Adipose tissue (tissue), 3 donors: ENCODE data around the gene GP1BA. TPM values are rescaled to one million over a fixed set of nuclear protein-coding genes. Genes with fewer than 3 reads are reported as not detected.

Experiments
- H3K27ac ChIP-seq: one replicate; pipeline ENCODE4 v1.5.1; 2013; ENCODE audit warnings: low read depth, low read length
- WGBS, 3 donors: extraction: QIAGEN DNeasy Blood & Tissue Kit; methylation state at CpG; one replicate each; pipeline ENCODE4 v1.1.7; 2013; 5-methylcytosine and 5-hydroxymethylcytosine counted together
- polyA plus RNA-seq, 3 donors: library from polyadenylated mRNA; stranded (reverse); fragments of 200-250 nt; gene quantifications; one replicate each; pipeline ENCODE4 v1.2.3, GENCODE V29; 2013
- donor health status: healthy with polysubstance abuse.
- donor health status: Bipolar disorder and iron deficiency.
- donor health status: healthy.

The GP1BA gene
- polyA plus RNA-seq, 3 donors, result 0.04 to 0.05 TPM; not detected in 1

GRCh38 chr17:4965311-4965986 is 33.4 kb downstream of the GP1BA start:
- H3K27ac ChIP-seq, result no peak overlapping the region
- 95 to 96% (median 95%) methylated on average over 15 of the region's 15 CpGs for WGBS, 3 donors

- 0% methylated on average over 42 of the region's 42 CpGs for WGBS, 3 donors
- H3K27ac ChIP-seq, result no peak overlapping the region
Observed at GRCh38 chr17:4966844-4967538, 34.9 kb downstream of the GP1BA start.

DNA sequence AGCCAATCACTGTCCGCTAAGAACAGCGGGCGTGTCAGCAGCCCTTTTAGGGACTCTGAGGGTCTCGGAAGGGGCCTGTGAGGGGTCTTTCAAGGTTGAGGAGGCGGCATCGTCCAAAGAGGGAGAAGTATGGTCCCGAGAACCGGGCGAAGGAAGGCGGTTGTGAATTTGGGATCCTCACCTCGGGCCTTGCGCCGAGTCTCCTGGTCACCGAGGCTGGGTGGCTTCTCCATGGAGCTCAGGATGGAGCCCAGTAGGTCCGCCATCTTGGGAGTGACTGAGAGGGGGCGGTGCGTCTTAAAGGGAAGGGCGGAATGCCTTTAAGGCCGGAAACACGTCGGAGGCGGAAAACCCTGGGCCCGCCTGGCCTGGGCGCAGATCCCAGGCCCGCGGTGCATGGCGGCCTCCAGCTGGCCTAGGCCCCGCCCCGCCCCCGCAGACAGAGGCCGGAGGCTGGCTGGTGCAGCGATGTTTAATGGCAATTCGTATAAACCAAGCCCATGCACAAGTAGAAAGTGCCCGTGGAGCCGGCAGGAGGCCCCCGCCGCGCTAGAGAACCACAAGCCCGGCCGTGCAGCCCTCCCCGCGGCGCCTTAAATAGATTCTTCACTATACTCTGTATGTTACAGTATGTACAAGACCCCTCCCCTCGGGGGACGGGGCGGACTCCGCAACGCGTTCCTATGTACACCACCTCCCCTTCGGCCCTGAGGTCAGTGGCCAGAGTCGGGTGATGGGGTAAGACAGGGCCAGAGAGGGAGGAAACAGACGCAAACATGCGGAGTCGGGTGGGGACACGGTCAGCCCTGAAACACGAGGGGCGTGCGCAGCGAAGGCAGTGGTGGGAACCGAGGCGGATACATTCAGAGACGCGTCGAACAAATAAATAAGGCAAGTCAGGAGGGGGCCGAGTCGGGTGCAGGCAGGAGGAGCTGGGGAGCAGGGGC is 35.7 kb downstream of the GP1BA start, which contains the start of gene SPAG7:
Gene SPAG7 (minus strand): TSS at position 279 of the 947 bp plus-strand sequence. CDS start 13 bp downstream, at position 266.
- no peak within 1 kb of the TSS for H3K27ac ChIP-seq
- 0 to 1% (median 1%) methylated on average over 66 of the region's 66 CpGs for WGBS, 3 donors

GRCh38 chr17:4968486-4969046 is 36.5 kb downstream of the GP1BA start:
- WGBS, 3 donors, result 34 to 37% (median 37%) methylated on average over 22 to 23 of the region's 23 CpGs

DNA sequence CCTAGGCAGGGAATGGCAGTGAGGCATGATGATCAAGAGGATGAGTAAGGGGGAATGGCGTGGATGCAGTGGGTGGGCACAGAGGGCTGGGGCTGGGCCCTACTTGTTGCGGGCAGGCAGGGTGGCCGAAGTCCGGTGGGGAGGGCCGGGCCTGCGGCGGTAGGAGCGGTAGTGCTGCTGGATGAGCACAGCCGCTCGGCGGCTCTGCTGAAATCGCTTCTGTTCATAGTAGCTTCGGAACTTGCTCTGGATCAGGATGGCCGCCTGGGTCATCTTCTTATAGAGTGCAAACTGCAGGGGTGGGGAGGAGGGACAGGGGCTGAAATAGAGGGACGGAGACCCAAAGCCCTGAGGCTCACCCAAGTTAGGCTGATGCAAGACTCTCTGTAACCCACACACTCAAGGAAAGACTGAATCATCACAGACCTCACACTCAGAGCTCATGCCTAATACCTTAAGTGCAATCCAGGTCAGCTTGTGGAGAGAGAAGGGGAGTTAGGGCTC is 37.0 kb downstream of the GP1BA start:
- 69 to 77% (median 71%) methylated on average over 15 of the region's 15 CpGs for WGBS, 3 donors
- H3K27ac ChIP-seq, result no peak overlapping the region

More at GRCh38 chr17:4968486-4969046, 36.5 kb downstream of the GP1BA start:
- H3K27ac ChIP-seq, result no peak overlapping the region

DNA sequence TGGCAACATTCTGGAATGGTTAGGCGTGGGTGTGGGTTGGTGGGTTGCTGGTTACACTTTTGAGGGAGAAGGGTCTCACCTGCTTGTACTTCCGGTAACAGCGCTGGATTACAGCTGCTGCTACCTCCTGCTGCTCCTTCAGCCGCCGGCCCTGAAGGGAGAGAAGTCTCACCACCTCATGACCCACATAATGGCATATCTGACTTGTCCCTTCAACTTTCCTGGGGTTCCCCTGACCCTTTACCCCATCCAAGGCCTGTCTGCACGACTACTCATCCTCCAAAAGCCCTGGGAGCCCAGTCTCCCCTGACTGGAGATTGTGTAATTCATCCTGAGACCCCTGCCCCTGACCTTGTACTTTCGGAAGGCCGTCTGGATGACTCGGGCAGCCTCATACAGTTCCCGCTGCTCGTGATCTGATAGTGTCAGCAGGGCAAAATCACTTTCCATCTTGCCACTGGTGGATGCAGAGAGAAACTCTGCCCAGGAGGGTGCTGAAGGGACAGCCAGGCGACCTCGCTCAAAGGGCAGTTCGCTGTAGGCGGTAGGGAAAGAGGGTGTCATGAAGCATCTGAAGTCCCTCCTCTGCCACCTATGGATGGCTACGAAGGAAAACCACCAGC is 37.6 kb downstream of the GP1BA start:
- H3K27ac ChIP-seq, result no peak overlapping the region
- WGBS, 3 donors, result 79 to 84% (median 80%) methylated on average over 16 of the region's 16 CpGs

GRCh38 chr17:4970273-4970672 is 38.2 kb downstream of the GP1BA start:
- no peak overlapping the region for H3K27ac ChIP-seq
- 87 to 97% (median 94%) methylated on average over 8 of the region's 8 CpGs for WGBS, 3 donors

DNA sequence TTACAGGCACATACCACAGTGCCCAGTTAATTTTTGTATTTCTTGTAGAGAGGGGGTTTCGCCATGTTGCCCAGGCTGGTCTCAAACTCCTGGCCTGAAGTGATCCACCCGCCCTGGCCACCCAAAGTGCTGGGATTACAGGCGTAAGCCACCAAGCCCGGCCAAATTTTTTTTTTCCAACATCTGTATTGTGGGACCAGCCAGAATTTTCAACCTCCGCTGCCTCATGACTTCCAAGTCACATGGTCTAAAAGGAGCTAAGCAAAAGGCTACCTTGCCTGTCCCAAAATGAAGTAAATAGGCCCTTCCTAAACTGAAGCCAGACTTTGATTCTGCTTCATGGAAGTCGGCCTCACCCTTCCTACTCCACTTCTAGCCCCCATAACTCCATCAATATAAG is 39.7 kb downstream of the GP1BA start:
- H3K27ac ChIP-seq, result no peak overlapping the region
- WGBS, 3 donors, result 77 to 89% (median 82%) methylated on average over 6 of the region's 6 CpGs

- no peak overlapping the region for H3K27ac ChIP-seq
- 81 to 94% (median 93%) methylated on average over 9 to 12 of the region's 12 CpGs for WGBS, 3 donors
Observed at GRCh38 chr17:4972322-4972721, 40.2 kb downstream of the GP1BA start.

GRCh38 chr17:4972752-4973151 is 40.7 kb downstream of the GP1BA start:
- no peak overlapping the region for H3K27ac ChIP-seq
- 80 to 86% (median 82%) methylated on average over 12 of the region's 12 CpGs for WGBS, 3 donors

DNA sequence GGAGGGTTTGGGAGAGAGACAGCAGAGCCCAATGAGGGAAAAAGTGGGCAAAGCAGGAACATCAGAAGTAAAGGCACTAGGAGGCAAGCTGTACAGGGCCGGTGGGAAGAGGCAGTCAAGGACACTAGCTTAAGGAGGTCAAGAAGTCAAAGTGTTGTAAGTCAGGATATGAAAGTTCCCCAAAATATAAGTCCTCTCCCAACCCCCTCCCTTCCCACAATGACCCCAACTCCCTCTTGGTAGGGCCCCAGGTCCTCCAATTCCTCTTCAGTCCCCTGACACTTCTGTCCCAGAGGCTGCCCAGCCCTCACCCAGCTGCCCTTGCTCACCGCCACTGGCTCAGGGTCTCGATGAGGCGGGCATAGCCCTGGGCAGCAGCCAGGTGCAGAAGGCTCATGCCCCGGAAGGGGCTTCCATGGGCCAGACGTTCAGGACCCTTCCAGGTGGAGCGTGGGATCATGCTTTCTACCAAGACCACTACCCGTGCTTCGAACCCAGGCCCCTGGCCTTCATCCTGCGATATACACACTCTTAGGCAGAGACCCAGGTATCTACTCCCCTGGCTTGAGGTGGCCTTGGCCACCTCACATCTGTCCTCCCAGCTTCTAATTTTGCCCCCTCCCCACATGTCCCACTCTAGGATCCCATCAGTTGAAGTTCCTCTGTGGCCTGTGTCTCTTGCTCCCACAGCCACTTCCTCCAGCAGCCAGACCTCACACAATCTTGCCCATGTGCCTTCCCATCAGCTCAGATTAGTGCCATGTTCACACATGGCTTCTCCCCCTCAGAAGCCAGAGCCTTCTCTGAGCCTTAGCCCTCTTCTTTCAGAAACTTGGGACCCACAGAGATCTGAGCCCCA is 41.4 kb downstream of the GP1BA start:
- 82 to 90% (median 85%) methylated on average over 10 of the region's 10 CpGs for WGBS, 3 donors
- no peak overlapping the region for H3K27ac ChIP-seq

GRCh38 chr17:4974115-4974670 is 42.1 kb downstream of the GP1BA start:
- WGBS, 3 donors, result 86 to 92% (median 91%) methylated on average over 9 of the region's 9 CpGs
- no peak overlapping the region for H3K27ac ChIP-seq

DNA sequence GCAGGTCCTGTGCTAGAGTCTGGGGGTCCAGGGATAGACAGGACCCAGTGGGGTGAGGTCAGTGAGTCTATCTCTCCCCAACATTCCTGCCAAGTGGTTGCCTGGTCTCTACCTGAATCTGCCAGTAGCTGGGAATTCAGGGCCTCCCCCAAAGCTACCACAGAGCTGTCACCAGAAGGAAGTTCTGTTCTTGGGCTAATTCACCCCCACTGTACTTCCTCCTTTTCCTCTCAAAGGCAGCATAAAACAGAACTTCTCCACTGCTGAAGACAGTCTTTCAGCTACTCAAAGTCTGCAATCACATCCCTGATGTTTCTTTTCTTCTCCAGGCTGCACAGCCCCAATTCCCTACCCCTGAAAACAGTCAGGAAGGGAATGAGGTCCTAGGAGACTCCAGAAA is 46.6 kb downstream of the GP1BA start:
- H3K27ac ChIP-seq, result no peak overlapping the region

- 35 to 44% (median 40%) methylated on average over 6 of the region's 6 CpGs for WGBS, 3 donors
- no peak overlapping the region for H3K27ac ChIP-seq
Observed at GRCh38 chr17:4980644-4981216, 48.7 kb downstream of the GP1BA start.

GRCh38 chr17:4982305-4982704 is 50.2 kb downstream of the GP1BA start:
- WGBS, 3 donors, result 56 to 66% (median 61%) methylated on average over 5 of the region's 5 CpGs
- H3K27ac ChIP-seq, result no peak overlapping the region
